Activated T-helper 2 cell treated with anti-CD3 and anti-CD28 coated beads, Interferon-gamma antibody, Interleukin-2, Interleukin-4, amounts not matched to agents 10 μg/mL and 5 μg/mL and 100 μg/mL, durations not matched to agents 14 hours and 24 hours and 36 hours (primary cell): Measurements from ENCODE around the gene UTP14C. TPM values are rescaled to one million over a fixed set of nuclear protein-coding genes. Genes with fewer than 3 reads are reported as not detected.
"Not testable (repeated sequence)": the region's sequence is repeated elsewhere in the genome, so short reads cannot be mapped to it uniquely, and the experiment has no call there.

ENCODE experiments used
- DNase-seq: peaks from one replicate; pipeline ENCODE4 v3.0.0; 2021; ENCODE audit warnings: low spot score
- H3K27ac Mint-ChIP-seq: one replicate; pipeline ENCODE4 v1.8.0; 2021; ENCODE audit warnings: mixed read lengths
- H3K27me3 Mint-ChIP-seq: one replicate; pipeline ENCODE4 v1.8.0; 2021; ENCODE audit warnings: low read depth, mixed read lengths
- H3K36me3 Mint-ChIP-seq: one replicate; pipeline ENCODE4 v1.8.0; 2021; ENCODE audit warnings: low read depth, mixed read lengths
- H3K4me1 Mint-ChIP-seq: one replicate; pipeline ENCODE4 v1.8.0; 2021; ENCODE audit warnings: low read depth, mixed read lengths
- H3K4me3 Mint-ChIP-seq: one replicate; pipeline ENCODE4 v1.8.0; 2021; ENCODE audit warnings: low read depth, mild to moderate bottlenecking, moderate library complexity, mixed read lengths
- H3K9me3 Mint-ChIP-seq: one replicate; pipeline ENCODE4 v1.8.0; 2021; ENCODE audit warnings: mixed read lengths
- intact Hi-C: fragments of 100-400 bp; cut with micrococcal nuclease; formaldehyde crosslinking; loops from one replicate; pipeline ENCODE4 v1.15.1; 2023
- total RNA-seq: library from RNA; stranded (reverse); gene quantifications from 2 replicates; pipeline ENCODE4 v1.2.3, GENCODE V29; 2022

The UTP14C gene
- total RNA-seq, 1 donor from 2014 or later, result 11.0 TPM

- H3K27me3 Mint-ChIP-seq, result no peaks in the 10 kb centered on the region
- peaks cover 8% of the 10 kb centered on the region for H3K36me3 Mint-ChIP-seq
- intact Hi-C loops, result no loop called here
- H3K27ac Mint-ChIP-seq, result no peak overlapping the region
- H3K4me1 Mint-ChIP-seq, result peaks cover 5% of the 10 kb centered on the region
- H3K4me3 Mint-ChIP-seq, result no peak overlapping the region
- DNase-seq, result no peak
- H3K9me3 Mint-ChIP-seq, result no peaks in the 10 kb centered on the region
Measured at GRCh38 chr13:52034616-52035226, 10.2 kb downstream of the UTP14C start.

GRCh38 chr13:52036037-52036436 is 11.5 kb downstream of the UTP14C start:
- DNase-seq, result no peak
- Mint-ChIP-seq H3K27me3 (no peaks in the 10 kb centered on the region), H3K36me3 (no peaks in the 10 kb centered on the region), H3K4me3 (no peak overlapping the region), H3K27ac (no peak overlapping the region), H3K9me3 (no peaks in the 10 kb centered on the region), H3K4me1 (no peaks in the 10 kb centered on the region)
- intact Hi-C loops, result no loop called here

- no peaks in the 10 kb centered on the region for H3K27me3 Mint-ChIP-seq
- DNase-seq, result no peak
- intact Hi-C loops, result no loop called here
- no peaks in the 10 kb centered on the region for H3K9me3 Mint-ChIP-seq
- H3K27ac Mint-ChIP-seq, result no peak overlapping the region
- no peaks in the 10 kb centered on the region for H3K4me1 Mint-ChIP-seq
- H3K4me3 Mint-ChIP-seq, result no peak overlapping the region
- H3K36me3 Mint-ChIP-seq, result no peaks in the 10 kb centered on the region
Measured at GRCh38 chr13:52043675-52044074, 19.2 kb downstream of the UTP14C start.

- H3K36me3 Mint-ChIP-seq, result no peaks in the 10 kb centered on the region
- intact Hi-C loops, result no loop called here
- DNase-seq, result no peak
- H3K4me3 Mint-ChIP-seq, result no peak overlapping the region
- H3K27me3 Mint-ChIP-seq, result no peaks in the 10 kb centered on the region
- H3K27ac Mint-ChIP-seq, result no peak overlapping the region
- H3K9me3 Mint-ChIP-seq, result no peaks in the 10 kb centered on the region
- H3K4me1 Mint-ChIP-seq, result no peaks in the 10 kb centered on the region
Measured at GRCh38 chr13:52047463-52047862, 23.0 kb downstream of the UTP14C start.

GRCh38 chr13:52048516-52048915 is 24.0 kb downstream of the UTP14C start:
- no peak overlapping the region for H3K4me3 Mint-ChIP-seq
- H3K9me3 Mint-ChIP-seq, result no peaks in the 10 kb centered on the region
- H3K4me1 Mint-ChIP-seq, result no peaks in the 10 kb centered on the region
- intact Hi-C loops, result no loop called here
- no peaks in the 10 kb centered on the region for H3K27me3 Mint-ChIP-seq
- H3K27ac Mint-ChIP-seq, result no peak overlapping the region
- no peaks in the 10 kb centered on the region for H3K36me3 Mint-ChIP-seq
- DNase-seq, result no peak

GRCh38 chr13:52051400-52051799 is 26.9 kb downstream of the UTP14C start:
- H3K4me3 Mint-ChIP-seq, result no peak overlapping the region
- intact Hi-C loops, result no loop called here
- no peaks in the 10 kb centered on the region for H3K4me1 Mint-ChIP-seq
- no peak overlapping the region for H3K27ac Mint-ChIP-seq
- no peaks in the 10 kb centered on the region for H3K36me3 Mint-ChIP-seq
- H3K27me3 Mint-ChIP-seq, result no peaks in the 10 kb centered on the region
- H3K9me3 Mint-ChIP-seq, result no peaks in the 10 kb centered on the region
- DNase-seq, result no peak

GRCh38 chr13:52053460-52053859 is 29.0 kb downstream of the UTP14C start:
- no peak overlapping the region for H3K4me3 Mint-ChIP-seq
- no peaks in the 10 kb centered on the region for H3K27me3 Mint-ChIP-seq
- intact Hi-C loops, result no loop called here
- DNase-seq, result no peak
- H3K27ac Mint-ChIP-seq, result no peak overlapping the region
- no peaks in the 10 kb centered on the region for H3K36me3 Mint-ChIP-seq
- H3K9me3 Mint-ChIP-seq, result no peaks in the 10 kb centered on the region
- H3K4me1 Mint-ChIP-seq, result no peaks in the 10 kb centered on the region

- H3K4me1 Mint-ChIP-seq, intact Hi-C loops, H3K27me3 Mint-ChIP-seq, H3K27ac Mint-ChIP-seq, H3K36me3 Mint-ChIP-seq, DNase-seq, H3K4me3 Mint-ChIP-seq: not testable (repeated sequence)
- peaks cover 17% of the 10 kb centered on the region for H3K9me3 Mint-ChIP-seq
Measured at GRCh38 chr13:52061064-52061463, 36.6 kb downstream of the UTP14C start.

GRCh38 chr13:52061587-52061986 is 37.1 kb downstream of the UTP14C start:
- Mint-ChIP-seq H3K27ac (no peak overlapping the region), H3K4me3 (no peak overlapping the region), H3K9me3 (peaks cover 17% of the 10 kb centered on the region), H3K36me3 (no peaks in the 10 kb centered on the region), H3K27me3 (no peaks in the 10 kb centered on the region), H3K4me1 (no peaks in the 10 kb centered on the region)
- intact Hi-C loops, result no loop called here
- no peak for DNase-seq

GRCh38 chr13:52067237-52067636 is 42.7 kb downstream of the UTP14C start:
- intact Hi-C loops, result no loop called here
- Mint-ChIP-seq H3K36me3 (peaks cover 4% of the 10 kb centered on the region), H3K27ac (no peak overlapping the region), H3K9me3 (peaks cover 32% of the 10 kb centered on the region), H3K27me3 (peaks cover 1% of the 10 kb centered on the region), H3K4me1 (peaks cover 12% of the 10 kb centered on the region), H3K4me3 (no peak overlapping the region)
- DNase-seq, result no peak

GRCh38 chr13:52070929-52071523 is 46.5 kb downstream of the UTP14C start:
- peaks cover 4% of the 10 kb centered on the region for H3K36me3 Mint-ChIP-seq
- H3K27me3 Mint-ChIP-seq, result peaks cover 9% of the 10 kb centered on the region
- H3K9me3 Mint-ChIP-seq, result peaks cover 23% of the 10 kb centered on the region
- peak; percentile 11 for DNase-seq
- H3K4me3 Mint-ChIP-seq, result no peak overlapping the region
- no peak overlapping the region for H3K27ac Mint-ChIP-seq
- intact Hi-C loops, result no loop called here
- peaks cover 12% of the 10 kb centered on the region for H3K4me1 Mint-ChIP-seq
